ENCODE data around the gene COL9A3.

COL9A3 gene

GRCh38 chr20:62879275-62880146 is 62.7 kb downstream of the COL9A3 start:
- H3K36me3 ChIP-seq: peaks cover 44% of the 10 kb centered on the region
- TF ChIP-seq CTCF (IDR thresholded peaks at IDR 0.05): no peak
- H3K4me1 ChIP-seq (ENCODE audit: control insufficient read depth in 1 of 2, insufficient read depth in 1 of 2, low read depth in 1 of 2, low read length in 1 of 2): no peaks in the 10 kb centered on the region
- H3K9me3 ChIP-seq: no peaks in the 10 kb centered on the region
- peaks cover 43% of the 10 kb centered on the region for H3K27me3 ChIP-seq
- H3K4me3 ChIP-seq (ENCODE audit: low read depth in 1 of 2, low read length in 1 of 2): no peak overlapping the region
- no peak overlapping the region for H3K27ac ChIP-seq

DNA sequence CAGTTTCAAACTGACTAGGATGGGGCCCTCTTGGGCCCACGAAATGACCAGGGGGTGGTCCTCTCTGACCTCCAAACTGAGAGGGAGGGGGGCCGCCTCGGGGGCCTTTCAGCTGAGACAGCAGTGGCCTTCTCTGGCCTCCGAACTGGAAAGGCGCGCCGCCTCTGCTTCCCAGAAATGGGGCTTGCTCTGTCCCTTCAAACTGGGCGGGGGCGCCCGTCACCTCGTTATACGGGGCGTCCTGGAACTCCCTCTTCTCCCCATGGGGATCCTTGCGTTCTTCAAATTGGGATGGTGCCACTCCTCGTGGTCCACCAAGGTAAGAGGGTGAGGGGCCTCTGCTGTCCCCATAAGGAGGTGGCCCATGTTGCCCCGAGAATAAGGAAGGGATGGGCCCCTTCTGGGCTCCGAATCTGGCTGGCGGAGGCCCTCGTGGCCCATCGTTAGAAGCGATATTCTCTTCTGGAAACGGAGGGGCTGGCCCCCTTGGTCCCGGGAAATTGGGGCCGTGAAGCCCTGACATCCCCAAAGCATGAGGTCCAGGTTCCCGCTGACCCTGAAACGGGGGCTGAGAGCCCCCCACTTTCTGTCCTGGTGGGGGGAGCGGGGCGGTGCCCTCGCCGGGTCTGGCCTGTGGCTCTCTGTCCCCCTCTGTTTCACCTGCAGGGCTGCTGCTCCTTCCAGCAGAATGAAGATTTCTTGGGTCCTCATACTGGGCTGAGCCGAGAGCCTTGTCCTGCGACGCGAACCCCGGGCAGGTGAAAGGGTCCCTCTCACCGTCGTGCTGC is 63.5 kb downstream of the COL9A3 start:
- H3K4me1 ChIP-seq (ENCODE audit: control insufficient read depth in 1 of 2, insufficient read depth in 1 of 2, low read depth in 1 of 2, low read length in 1 of 2): no peaks in the 10 kb centered on the region
- no peak overlapping the region for H3K4me3 ChIP-seq (ENCODE audit: low read depth in 1 of 2, low read length in 1 of 2)
- H3K36me3 ChIP-seq: peaks cover 52% of the 10 kb centered on the region
- peaks cover 40% of the 10 kb centered on the region for H3K27me3 ChIP-seq
- no peaks in the 10 kb centered on the region for H3K9me3 ChIP-seq
- TF ChIP-seq CTCF (IDR thresholded peaks at IDR 0.05): no peak
- no peak overlapping the region for H3K27ac ChIP-seq

DNA sequence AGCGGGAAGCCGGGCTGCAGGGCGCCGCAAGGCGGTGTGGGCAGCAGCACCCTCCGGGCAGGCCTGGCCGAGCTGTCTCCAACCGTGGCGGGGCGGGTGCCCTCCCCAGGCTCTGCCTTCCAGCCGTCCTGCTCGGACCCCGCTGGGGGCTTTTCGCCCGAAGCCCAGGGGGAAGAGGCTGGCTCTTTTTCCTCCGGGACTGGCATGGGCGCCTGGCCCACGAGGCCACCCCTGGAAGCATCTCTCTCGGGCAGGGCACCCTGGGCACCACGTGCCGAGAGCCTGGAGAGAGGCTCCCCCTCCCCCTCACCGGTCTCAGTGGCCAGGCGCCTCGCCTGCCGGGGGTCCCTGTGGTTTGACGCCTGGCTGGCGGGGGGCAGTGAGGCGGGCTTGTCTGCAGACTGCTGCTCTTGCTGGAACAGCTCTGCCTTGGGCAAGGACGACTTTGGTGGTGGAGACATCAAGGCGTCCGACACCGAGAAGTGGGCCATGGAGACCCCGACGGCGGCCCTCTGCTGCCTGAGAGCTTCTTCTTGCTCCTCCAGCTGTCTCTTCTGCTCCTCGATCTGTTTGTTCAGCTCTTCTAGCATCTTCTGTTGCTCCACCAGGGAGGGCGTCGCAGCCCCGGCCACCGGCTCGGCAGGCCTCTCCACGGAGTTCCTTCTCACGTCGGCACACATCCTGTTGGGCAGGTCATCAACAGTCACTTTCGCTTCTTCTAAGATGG is 64.2 kb downstream of the COL9A3 start:
- TF ChIP-seq CTCF (IDR thresholded peaks at IDR 0.05): no peak
- H3K27ac ChIP-seq: no peak overlapping the region
- H3K9me3 ChIP-seq: no peaks in the 10 kb centered on the region
- H3K36me3 ChIP-seq: peaks cover 60% of the 10 kb centered on the region
- H3K4me1 ChIP-seq (ENCODE audit: control insufficient read depth in 1 of 2, insufficient read depth in 1 of 2, low read depth in 1 of 2, low read length in 1 of 2): no peaks in the 10 kb centered on the region
- H3K4me3 ChIP-seq (ENCODE audit: low read depth in 1 of 2, low read length in 1 of 2): no peak overlapping the region
- H3K27me3 ChIP-seq: peaks cover 32% of the 10 kb centered on the region

DNA sequence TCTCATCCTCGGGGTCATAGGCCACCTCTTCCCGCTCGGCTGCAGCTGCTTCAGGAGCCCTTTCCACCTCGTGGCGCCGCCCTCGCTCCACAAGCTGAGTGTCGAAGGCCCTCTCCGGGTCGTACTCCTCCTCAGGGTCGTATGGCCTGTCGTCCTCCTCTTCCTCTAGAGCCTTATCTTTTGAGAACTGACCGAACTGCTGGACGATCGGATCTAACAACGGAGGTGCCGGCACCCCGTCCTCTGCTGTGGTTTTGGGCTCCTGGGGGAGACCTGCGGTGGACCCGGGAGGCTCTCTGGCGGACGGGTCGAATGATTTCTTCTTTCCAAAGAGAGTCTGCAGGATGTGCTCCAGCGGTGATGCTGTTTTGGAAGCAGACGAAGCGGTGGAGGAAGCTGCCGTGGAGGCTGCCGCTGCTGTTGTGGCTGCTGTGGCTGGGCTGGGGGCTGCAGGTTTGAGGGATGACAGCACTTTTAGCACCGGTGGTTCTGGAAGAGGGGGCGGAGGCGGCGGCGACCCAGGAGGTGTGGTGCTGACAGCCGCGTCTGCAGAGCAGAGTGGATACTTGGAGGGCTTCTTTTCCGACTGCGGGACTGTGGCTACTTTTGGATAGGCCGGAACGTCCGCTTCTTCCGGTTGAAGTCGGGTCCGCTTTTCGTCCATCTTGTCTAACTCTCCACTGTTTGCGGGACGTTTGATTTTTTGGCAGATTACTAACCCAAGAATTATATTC is 65.0 kb downstream of the COL9A3 start:
- Histone ChIP-seq H3K4me3 (ENCODE audit: low read depth in 1 of 2, low read length in 1 of 2) (no peak overlapping the region), H3K36me3 (peaks cover 67% of the 10 kb centered on the region), H3K27me3 (peaks cover 25% of the 10 kb centered on the region), H3K4me1 (ENCODE audit: control insufficient read depth in 1 of 2, insufficient read depth in 1 of 2, low read depth in 1 of 2, low read length in 1 of 2) (no peaks in the 10 kb centered on the region), H3K27ac (no peak overlapping the region), H3K9me3 (no peaks in the 10 kb centered on the region)
- TF ChIP-seq CTCF (IDR thresholded peaks at IDR 0.05): no peak

DNA sequence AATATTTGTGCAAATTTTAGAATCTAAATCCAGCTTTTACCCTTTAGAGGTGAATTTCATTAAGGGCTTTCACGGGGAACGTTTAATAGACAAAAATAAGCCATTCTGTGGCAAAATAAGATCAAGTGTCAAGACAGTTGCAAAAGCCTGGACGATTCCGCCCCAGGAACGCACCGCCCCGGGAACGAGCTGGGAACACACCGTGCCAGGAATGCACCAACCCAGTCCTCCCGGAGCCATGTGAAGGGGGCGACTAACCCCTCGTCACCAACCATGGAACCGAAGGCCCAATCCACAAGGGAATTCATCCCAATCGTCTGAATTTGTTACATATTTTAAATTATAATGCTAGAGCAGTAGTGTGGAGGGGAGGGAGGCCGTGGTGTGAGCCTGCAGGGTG is 65.6 kb downstream of the COL9A3 start:
- Histone ChIP-seq H3K4me3 (ENCODE audit: low read depth in 1 of 2, low read length in 1 of 2) (no peak overlapping the region), H3K27ac (no peak overlapping the region), H3K36me3 (peaks cover 67% of the 10 kb centered on the region), H3K9me3 (no peaks in the 10 kb centered on the region), H3K4me1 (ENCODE audit: control insufficient read depth in 1 of 2, insufficient read depth in 1 of 2, low read depth in 1 of 2, low read length in 1 of 2) (no peaks in the 10 kb centered on the region), H3K27me3 (peaks cover 19% of the 10 kb centered on the region)
- no peak for TF ChIP-seq CTCF (IDR thresholded peaks at IDR 0.05)

Data from neutrophil (primary cell).